Smooth muscle cell (in vitro differentiated cells): ENCODE measurements around the gene RGS9BP. TPM values are rescaled to one million over a fixed set of nuclear protein-coding genes. Genes with fewer than 3 reads are reported as not detected.

Source experiments
- DNase-seq: peaks from one replicate; lab custom pipeline; 2025; ENCODE audit not compliant: unreplicated experiment; lab: John Stamatoyannopoulos, UW
- H2AFZ ChIP-seq: fragments of 200-600 bp; sonication (generic); 2 replicates; pipeline ENCODE4 v1.6.0; 2016; ENCODE audit warnings: antibody characterized with exemption, low read depth, mild to moderate bottlenecking
- H3F3A ChIP-seq: fragments of 200-600 bp; sonication (generic); 2 replicates; pipeline ENCODE4 v1.6.0; 2017; ENCODE audit warnings: antibody characterized with exemption, low read depth
- H3K27ac ChIP-seq: fragments of 200-600 bp; sonication (generic); 2 replicates; pipeline ENCODE4 v1.5.1; 2016; ENCODE audit warnings: low read depth, mild to moderate bottlenecking
- H3K27me3 ChIP-seq: fragments of 200-600 bp; sonication (generic); 2 replicates; pipeline ENCODE4 v1.6.1; 2016; ENCODE audit warnings: low read depth, mild to moderate bottlenecking
- H3K36me3 ChIP-seq: fragments of 200-600 bp; sonication (generic); 2 replicates; pipeline ENCODE4 v1.5.1; 2016; ENCODE audit warnings: low read depth
- H3K4me1 ChIP-seq: fragments of 200-600 bp; sonication (generic); 2 replicates; pipeline ENCODE4 v1.5.1; 2016; ENCODE audit warnings: low read depth
- H3K4me2 ChIP-seq: fragments of 200-600 bp; sonication (generic); 2 replicates; pipeline ENCODE4 v1.6.0; 2016; ENCODE audit warnings: mild to moderate bottlenecking
- H3K4me3 ChIP-seq: fragments of 200-600 bp; sonication (generic); 2 replicates; pipeline ENCODE4 v1.5.1; 2016; ENCODE audit warnings: mild to moderate bottlenecking
- H3K79me2 ChIP-seq: fragments of 200-600 bp; sonication (generic); 2 replicates; pipeline ENCODE4 v1.6.0; 2016; ENCODE audit warnings: low read depth, mild to moderate bottlenecking
- H3K9ac ChIP-seq: fragments of 200-600 bp; sonication (generic); 2 replicates; pipeline ENCODE4 v1.6.0; 2016; ENCODE audit warnings: low read depth
- H3K9me3 ChIP-seq: fragments of 200-600 bp; sonication (generic); replicated peaks from 2 replicates; pipeline ENCODE4 v1.5.1; 2016; ENCODE audit warnings: low read depth
- H4K20me1 ChIP-seq: fragments of 200-600 bp; sonication (generic); 2 replicates; pipeline ENCODE4 v1.6.0; 2016; ENCODE audit warnings: low read depth
- WGBS: methylation state at CpG from one replicate; pipeline ENCODE4 v1.1.7; 2016; ENCODE audit warnings: low lambda C conversion rate; 5-methylcytosine and 5-hydroxymethylcytosine counted together
- polyA plus RNA-seq: library from polyadenylated mRNA; unstranded; fragments of >200 nt; fragmentation: Nextera tagmentation; extraction: Ambion mirVana; gene quantifications from 2 replicates; pipeline ENCODE4 v1.2.1, GENCODE V29; 2016
- total RNA-seq: library from RNA; depleted of rRNA; stranded (reverse); fragments of >200 nt; gene quantifications from 2 replicates; pipeline ENCODE4 v1.2.3, GENCODE V29; 2014
- TF ChIP-seq, protein P1 (sequence below): fragments of 200-600 bp; sonication (generic); IDR thresholded peaks from 2 replicates; pipeline ENCODE4 v1.5.1; 2017; ENCODE audit warnings: borderline replicate concordance, mild to moderate bottlenecking, antibody characterized with exemption; ENCODE audit not compliant: insufficient read depth, poor library complexity, severe bottlenecking

The RGS9BP gene
- total and polyA plus RNA-seq, 2 experiments from 2014 or later = not detected

DNA sequence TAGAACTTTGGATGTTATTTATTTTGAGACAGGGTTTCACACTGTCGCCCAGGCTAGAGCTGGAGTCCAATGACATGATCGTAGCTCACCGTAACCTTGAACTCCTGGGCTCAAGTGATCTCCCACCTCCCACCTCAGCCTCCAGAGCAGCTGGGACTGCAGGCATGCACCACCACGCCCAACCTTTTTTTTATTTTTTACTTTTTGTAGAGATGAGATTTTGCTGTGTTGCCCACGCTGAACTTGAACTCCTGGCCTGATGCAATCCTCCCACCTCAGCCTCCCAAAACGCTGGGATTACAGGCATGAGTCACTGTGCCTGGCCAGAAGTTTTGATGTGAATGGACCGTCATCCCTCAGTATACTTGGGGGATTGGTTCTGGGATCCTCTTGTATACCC, 14.3 kb upstream of the RGS9BP start:
- H3K79me2 ChIP-seq = peaks cover 28% of the 10 kb centered on the region
- no peak overlapping the region for H3K4me3 ChIP-seq
- no peaks in the 10 kb centered on the region for H3K4me1 ChIP-seq
- no peaks in the 10 kb centered on the region for H3F3A ChIP-seq
- no peak overlapping the region for H3K9ac ChIP-seq
- TF ChIP-seq, protein P1, sequence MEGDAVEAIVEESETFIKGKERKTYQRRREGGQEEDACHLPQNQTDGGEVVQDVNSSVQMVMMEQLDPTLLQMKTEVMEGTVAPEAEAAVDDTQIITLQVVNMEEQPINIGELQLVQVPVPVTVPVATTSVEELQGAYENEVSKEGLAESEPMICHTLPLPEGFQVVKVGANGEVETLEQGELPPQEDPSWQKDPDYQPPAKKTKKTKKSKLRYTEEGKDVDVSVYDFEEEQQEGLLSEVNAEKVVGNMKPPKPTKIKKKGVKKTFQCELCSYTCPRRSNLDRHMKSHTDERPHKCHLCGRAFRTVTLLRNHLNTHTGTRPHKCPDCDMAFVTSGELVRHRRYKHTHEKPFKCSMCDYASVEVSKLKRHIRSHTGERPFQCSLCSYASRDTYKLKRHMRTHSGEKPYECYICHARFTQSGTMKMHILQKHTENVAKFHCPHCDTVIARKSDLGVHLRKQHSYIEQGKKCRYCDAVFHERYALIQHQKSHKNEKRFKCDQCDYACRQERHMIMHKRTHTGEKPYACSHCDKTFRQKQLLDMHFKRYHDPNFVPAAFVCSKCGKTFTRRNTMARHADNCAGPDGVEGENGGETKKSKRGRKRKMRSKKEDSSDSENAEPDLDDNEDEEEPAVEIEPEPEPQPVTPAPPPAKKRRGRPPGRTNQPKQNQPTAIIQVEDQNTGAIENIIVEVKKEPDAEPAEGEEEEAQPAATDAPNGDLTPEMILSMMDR = no peak
- DNase-seq = no peak
- H3K36me3 ChIP-seq = no peaks in the 10 kb centered on the region
- H3K4me2 ChIP-seq = no peak overlapping the region
- H3K9me3 ChIP-seq = no peaks in the 10 kb centered on the region
- no peak overlapping the region for H2AFZ ChIP-seq
- 90% methylated on average over 7 of the region's 7 CpGs for WGBS
- peaks cover 64% of the 10 kb centered on the region for H4K20me1 ChIP-seq
- no peak overlapping the region for H3K27ac ChIP-seq
- no peaks in the 10 kb centered on the region for H3K27me3 ChIP-seq

DNA sequence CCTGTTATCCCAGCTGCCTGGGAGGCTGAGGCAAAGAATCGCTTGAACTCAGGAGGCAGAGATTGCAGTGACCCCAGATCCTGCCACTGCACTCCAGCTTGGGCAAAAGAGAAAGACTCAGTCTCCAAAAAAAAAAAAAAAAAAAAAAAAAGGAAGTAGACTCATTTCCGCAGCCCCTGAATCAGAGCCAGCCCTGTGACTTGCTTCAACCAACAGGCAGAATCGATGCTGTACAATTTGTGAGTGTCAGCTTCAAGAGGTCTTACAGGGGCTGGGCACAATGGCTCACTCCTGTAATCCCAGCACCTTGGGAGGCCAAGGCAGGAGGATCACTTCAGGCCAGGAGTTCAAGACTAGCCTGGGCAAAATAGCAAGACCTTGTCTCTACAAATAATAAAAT, 13.5 kb upstream of the RGS9BP start:
- TF ChIP-seq, protein P1 = no peak
- DNase-seq = no peak
- 64% methylated on average over 3 of the region's 3 CpGs for WGBS
- Histone ChIP-seq H3K9ac (no peak overlapping the region), H3K4me2 (no peak overlapping the region), H3K4me3 (no peak overlapping the region), H3K27me3 (no peaks in the 10 kb centered on the region), H3K4me1 (no peaks in the 10 kb centered on the region), H3K27ac (no peak overlapping the region), H4K20me1 (peaks cover 72% of the 10 kb centered on the region), H3F3A (no peaks in the 10 kb centered on the region), H3K36me3 (no peaks in the 10 kb centered on the region), H3K9me3 (no peaks in the 10 kb centered on the region), H3K79me2 (peaks cover 36% of the 10 kb centered on the region), H2AFZ (no peak overlapping the region)

DNA sequence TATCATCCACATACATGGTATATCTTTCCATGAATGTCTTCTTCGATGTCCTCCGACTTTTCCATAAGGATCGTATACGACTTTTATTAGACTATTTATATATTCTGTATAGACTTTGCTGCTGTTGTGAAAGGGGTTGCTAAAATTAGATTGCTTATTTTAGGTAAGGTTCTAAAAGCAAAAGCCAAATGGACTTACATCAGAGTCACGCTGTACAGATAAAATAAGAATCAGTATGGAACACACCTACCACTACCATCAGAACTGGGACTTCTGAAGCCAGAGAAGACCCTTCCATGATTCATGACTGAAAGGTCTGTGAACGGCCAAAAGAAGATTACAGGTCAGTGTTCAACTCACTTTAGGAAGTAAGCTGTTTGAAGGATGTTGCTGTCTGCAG, 9.6 kb upstream of the RGS9BP start:
- no peaks in the 10 kb centered on the region for H3K36me3 ChIP-seq
- H3K4me3 ChIP-seq = no peak overlapping the region
- H3K4me1 ChIP-seq = no peaks in the 10 kb centered on the region
- H2AFZ ChIP-seq = no peak overlapping the region
- H3K27ac ChIP-seq = no peak overlapping the region
- TF ChIP-seq, protein P1 = no peak
- no peaks in the 10 kb centered on the region for H3F3A ChIP-seq
- H3K4me2 ChIP-seq = no peak overlapping the region
- peaks cover 82% of the 10 kb centered on the region for H4K20me1 ChIP-seq
- no peaks in the 10 kb centered on the region for H3K9me3 ChIP-seq
- no peaks in the 10 kb centered on the region for H3K27me3 ChIP-seq
- H3K9ac ChIP-seq = no peak overlapping the region
- no peak for DNase-seq
- 97% methylated on average over 6 of the region's 6 CpGs for WGBS
- H3K79me2 ChIP-seq = peaks cover 23% of the 10 kb centered on the region

DNA sequence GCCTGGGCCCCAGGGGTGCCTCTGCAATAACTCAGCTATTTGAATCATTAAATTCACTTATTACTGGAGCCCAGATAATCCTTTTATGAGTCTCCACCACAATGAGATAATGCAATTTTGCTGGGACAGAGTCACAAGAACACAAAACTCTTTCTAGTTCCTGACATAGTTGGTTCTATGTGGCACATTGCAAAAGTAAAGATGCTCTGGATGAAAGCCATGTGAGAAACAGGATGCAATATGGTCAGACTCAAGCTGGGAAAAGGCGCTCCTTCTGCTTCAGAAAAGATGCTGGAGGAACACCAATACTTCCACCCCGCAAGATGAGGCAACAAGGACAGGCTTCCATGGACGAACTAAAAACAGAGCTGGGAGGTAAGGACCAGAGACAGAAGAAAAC, 6.3 kb upstream of the RGS9BP start:
- H2AFZ ChIP-seq = no peak overlapping the region
- H3F3A ChIP-seq = no peaks in the 10 kb centered on the region
- no peaks in the 10 kb centered on the region for H3K36me3 ChIP-seq
- no peak overlapping the region for H3K27ac ChIP-seq
- H4K20me1 ChIP-seq = peaks cover 90% of the 10 kb centered on the region
- H3K4me1 ChIP-seq = peaks cover 7% of the 10 kb centered on the region
- WGBS = 96% methylated on average over 3 of the region's 3 CpGs
- DNase-seq = no peak
- TF ChIP-seq, protein P1 = no peak
- H3K4me3 ChIP-seq = no peak overlapping the region
- no peaks in the 10 kb centered on the region for H3K27me3 ChIP-seq
- H3K9ac ChIP-seq = no peak overlapping the region
- no peaks in the 10 kb centered on the region for H3K9me3 ChIP-seq
- H3K79me2 ChIP-seq = peaks cover 32% of the 10 kb centered on the region
- H3K4me2 ChIP-seq = no peak overlapping the region
